Neural cell (in vitro differentiated cells): ENCODE measurements around the gene SLC22A5.

ENCODE experiments used
- POLR2AphosphoS5 ChIP-seq: IDR thresholded peaks from 2 replicates; pipeline ENCODE4 v1.6.1; 2012
- RAD21 ChIP-seq: fragments of 450-650 bp; conservative IDR thresholded peaks from 2 replicates; pipeline ENCODE4 v1.6.1; 2014; ENCODE audit warnings: antibody characterized with exemption, mild to moderate bottlenecking, moderate library complexity
- SMC3 ChIP-seq: fragments of 450-650 bp; conservative IDR thresholded peaks from 2 replicates; pipeline ENCODE4 v1.6.1; 2014; ENCODE audit warnings: antibody characterized with exemption, mild to moderate bottlenecking, moderate library complexity; ENCODE audit not compliant: poor library complexity
- TAF1 ChIP-seq: IDR thresholded peaks from 2 replicates; pipeline ENCODE4 v1.6.1; 2012; ENCODE audit warnings: low read depth
- TF ChIP-seq, protein P1 (sequence below): fragments of 450-650 bp; IDR thresholded peaks from 2 replicates; pipeline ENCODE4 v1.5.1; 2014; ENCODE audit warnings: antibody characterized with exemption, mild to moderate bottlenecking, moderate library complexity; ENCODE audit not compliant: poor library complexity, severe bottlenecking
- TF ChIP-seq, protein P2 (sequence below): IDR thresholded peaks from 2 replicates; pipeline ENCODE4 v1.6.1; 2012; ENCODE audit warnings: borderline replicate concordance

- TF ChIP-seq RAD21 = no peak
- no peak for TF ChIP-seq POLR2AphosphoS5
- TF ChIP-seq, protein P1, sequence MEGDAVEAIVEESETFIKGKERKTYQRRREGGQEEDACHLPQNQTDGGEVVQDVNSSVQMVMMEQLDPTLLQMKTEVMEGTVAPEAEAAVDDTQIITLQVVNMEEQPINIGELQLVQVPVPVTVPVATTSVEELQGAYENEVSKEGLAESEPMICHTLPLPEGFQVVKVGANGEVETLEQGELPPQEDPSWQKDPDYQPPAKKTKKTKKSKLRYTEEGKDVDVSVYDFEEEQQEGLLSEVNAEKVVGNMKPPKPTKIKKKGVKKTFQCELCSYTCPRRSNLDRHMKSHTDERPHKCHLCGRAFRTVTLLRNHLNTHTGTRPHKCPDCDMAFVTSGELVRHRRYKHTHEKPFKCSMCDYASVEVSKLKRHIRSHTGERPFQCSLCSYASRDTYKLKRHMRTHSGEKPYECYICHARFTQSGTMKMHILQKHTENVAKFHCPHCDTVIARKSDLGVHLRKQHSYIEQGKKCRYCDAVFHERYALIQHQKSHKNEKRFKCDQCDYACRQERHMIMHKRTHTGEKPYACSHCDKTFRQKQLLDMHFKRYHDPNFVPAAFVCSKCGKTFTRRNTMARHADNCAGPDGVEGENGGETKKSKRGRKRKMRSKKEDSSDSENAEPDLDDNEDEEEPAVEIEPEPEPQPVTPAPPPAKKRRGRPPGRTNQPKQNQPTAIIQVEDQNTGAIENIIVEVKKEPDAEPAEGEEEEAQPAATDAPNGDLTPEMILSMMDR = no peak
- TF ChIP-seq, protein P2, sequence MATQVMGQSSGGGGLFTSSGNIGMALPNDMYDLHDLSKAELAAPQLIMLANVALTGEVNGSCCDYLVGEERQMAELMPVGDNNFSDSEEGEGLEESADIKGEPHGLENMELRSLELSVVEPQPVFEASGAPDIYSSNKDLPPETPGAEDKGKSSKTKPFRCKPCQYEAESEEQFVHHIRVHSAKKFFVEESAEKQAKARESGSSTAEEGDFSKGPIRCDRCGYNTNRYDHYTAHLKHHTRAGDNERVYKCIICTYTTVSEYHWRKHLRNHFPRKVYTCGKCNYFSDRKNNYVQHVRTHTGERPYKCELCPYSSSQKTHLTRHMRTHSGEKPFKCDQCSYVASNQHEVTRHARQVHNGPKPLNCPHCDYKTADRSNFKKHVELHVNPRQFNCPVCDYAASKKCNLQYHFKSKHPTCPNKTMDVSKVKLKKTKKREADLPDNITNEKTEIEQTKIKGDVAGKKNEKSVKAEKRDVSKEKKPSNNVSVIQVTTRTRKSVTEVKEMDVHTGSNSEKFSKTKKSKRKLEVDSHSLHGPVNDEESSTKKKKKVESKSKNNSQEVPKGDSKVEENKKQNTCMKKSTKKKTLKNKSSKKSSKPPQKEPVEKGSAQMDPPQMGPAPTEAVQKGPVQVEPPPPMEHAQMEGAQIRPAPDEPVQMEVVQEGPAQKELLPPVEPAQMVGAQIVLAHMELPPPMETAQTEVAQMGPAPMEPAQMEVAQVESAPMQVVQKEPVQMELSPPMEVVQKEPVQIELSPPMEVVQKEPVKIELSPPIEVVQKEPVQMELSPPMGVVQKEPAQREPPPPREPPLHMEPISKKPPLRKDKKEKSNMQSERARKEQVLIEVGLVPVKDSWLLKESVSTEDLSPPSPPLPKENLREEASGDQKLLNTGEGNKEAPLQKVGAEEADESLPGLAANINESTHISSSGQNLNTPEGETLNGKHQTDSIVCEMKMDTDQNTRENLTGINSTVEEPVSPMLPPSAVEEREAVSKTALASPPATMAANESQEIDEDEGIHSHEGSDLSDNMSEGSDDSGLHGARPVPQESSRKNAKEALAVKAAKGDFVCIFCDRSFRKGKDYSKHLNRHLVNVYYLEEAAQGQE = no peak
- no peak for TF ChIP-seq SMC3
- TF ChIP-seq TAF1 = no peak
Observed at GRCh38 chr5:132354381-132355139, 14.9 kb upstream of the SLC22A5 start.
